ENCODE results near the gene AANAT.

AANAT gene

GRCh38 chr17:76501018-76501826 lies 33.8 kb downstream of the AANAT start, which contains the start of gene RHBDF2 (continued):
- TF ChIP-seq ZNF639 (tag by site-specific recombination; IDR thresholded peaks at IDR 0.05) (no peak), RBAK (tag by site-specific recombination; IDR thresholded peaks at IDR 0.05) (no peak), ZNF248 (tag by site-specific recombination; IDR thresholded peaks at IDR 0.05) (no peak), PATZ1 (tag by site-specific recombination; IDR thresholded peaks at IDR 0.05) (peak; percentile 46; the same call in 1 of the 2 replicates), BCL11A (tag by site-specific recombination; IDR thresholded peaks at IDR 0.05; ENCODE audit: low read depth) (no peak), ZNF133 (tag by site-specific recombination; IDR thresholded peaks at IDR 0.05) (no peak), ZNF311 (tag by site-specific recombination; IDR thresholded peaks at IDR 0.05; ENCODE audit: borderline replicate concordance) (no peak), ZNF274 (IDR thresholded peaks at IDR 0.05; ENCODE audit: low read length) (no peak), ZNF274 (tag by site-specific recombination; IDR thresholded peaks at IDR 0.05; ENCODE audit: borderline replicate concordance) (no peak), ZNF580 (tag by site-specific recombination; IDR thresholded peaks at IDR 0.05) (no peak), KLF9 (tag by site-specific recombination; IDR thresholded peaks at IDR 0.05; ENCODE audit: low read depth) (peak; percentile 81), ZFP37 (tag by site-specific recombination; IDR thresholded peaks at IDR 0.05) (no peak), ZNF600 (tag by site-specific recombination; IDR thresholded peaks at IDR 0.05) (no peak), ZNF202 (tag by site-specific recombination; IDR thresholded peaks at IDR 0.05; ENCODE audit: borderline replicate concordance) (no peak), SP3 (tag by site-specific recombination; IDR thresholded peaks at IDR 0.05) (peak; percentile 89), KLF17 (tag by site-specific recombination; IDR thresholded peaks at IDR 0.05) (peak; percentile 65), ZNF658 (tag by site-specific recombination; IDR thresholded peaks at IDR 0.05) (no peak), ZNF324 (tag by site-specific recombination; IDR thresholded peaks at IDR 0.05) (no peak), ZNF677 (tag by site-specific recombination; IDR thresholded peaks at IDR 0.05) (peak; percentile 44; the same call in 1 of the 2 replicates), ZSCAN23 (tag by site-specific recombination; IDR thresholded peaks at IDR 0.05) (0 out of 2 replicates have a peak, but pooled peaks have one; percentile 31), ZNF488 (tag by site-specific recombination; IDR thresholded peaks at IDR 0.05) (no peak), ZBTB11 (tag by site-specific recombination; conservative IDR thresholded peaks at IDR 0.05; ENCODE audit: low read depth) (no peak), ZNF433 (tag by site-specific recombination; IDR thresholded peaks at IDR 0.05; ENCODE audit: low read depth) (no peak), ZNF776 (tag by site-specific recombination; IDR thresholded peaks at IDR 0.05; ENCODE audit: borderline replicate concordance) (no peak), ZNF10 (tag by site-specific recombination; IDR thresholded peaks at IDR 0.05) (no peak), ZNF830 (tag by site-specific recombination; IDR thresholded peaks at IDR 0.05; ENCODE audit: low read depth) (no peak), IKZF3 (tag by site-specific recombination; IDR thresholded peaks at IDR 0.05) (0 out of 2 replicates have a peak, but pooled peaks have one; percentile 52), ZNF529 (tag by site-specific recombination; IDR thresholded peaks at IDR 0.05; ENCODE audit: insufficient replicate concordance) (no peak), ZBTB48 (tag by site-specific recombination; IDR thresholded peaks at IDR 0.05) (peak; percentile 83), ZNF555 (tag by site-specific recombination; conservative IDR thresholded peaks at IDR 0.05) (no peak), GLIS2 (tag by site-specific recombination; IDR thresholded peaks at IDR 0.05) (no peak), ZNF132 (tag by site-specific recombination; IDR thresholded peaks at IDR 0.05; ENCODE audit: borderline replicate concordance) (no peak)

Data from HEK293 (cell line).